WI38 (cell line): ENCODE data around the gene RAVER2.

Source experiments
- H3K4me3 ChIP-seq: 2 replicates; pipeline ENCODE4 v1.5.1; 2011; ENCODE audit warnings: low read depth, mild to moderate bottlenecking, control low read depth, low read length
- TF ChIP-seq, protein P1 (sequence below): IDR thresholded peaks from 2 replicates; pipeline ENCODE4 v1.5.1; 2012; ENCODE audit warnings: low read depth, mild to moderate bottlenecking, control low read depth, low read length

The RAVER2 gene

DNA sequence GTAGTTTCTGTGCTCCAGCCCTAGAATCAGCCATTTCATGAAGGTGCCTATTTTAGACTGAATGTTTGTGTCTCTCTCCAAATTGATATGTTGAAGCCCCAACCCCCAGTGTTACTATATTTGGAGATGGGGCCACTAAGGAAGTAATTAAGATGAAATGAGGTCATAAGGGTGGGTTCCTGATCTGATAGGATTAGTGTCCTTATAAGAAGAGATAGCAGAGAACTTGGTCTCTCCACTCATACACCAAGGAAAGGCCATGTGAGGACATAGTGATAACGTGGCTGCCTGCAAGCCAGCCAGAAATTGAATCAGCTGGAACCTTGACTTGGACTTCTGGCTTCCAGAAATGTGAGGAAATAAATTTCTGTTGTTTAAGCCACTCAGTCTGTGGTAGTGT is 12.3 kb downstream of the RAVER2 start:
- no peak overlapping the region for H3K4me3 ChIP-seq
- TF ChIP-seq, protein P1, sequence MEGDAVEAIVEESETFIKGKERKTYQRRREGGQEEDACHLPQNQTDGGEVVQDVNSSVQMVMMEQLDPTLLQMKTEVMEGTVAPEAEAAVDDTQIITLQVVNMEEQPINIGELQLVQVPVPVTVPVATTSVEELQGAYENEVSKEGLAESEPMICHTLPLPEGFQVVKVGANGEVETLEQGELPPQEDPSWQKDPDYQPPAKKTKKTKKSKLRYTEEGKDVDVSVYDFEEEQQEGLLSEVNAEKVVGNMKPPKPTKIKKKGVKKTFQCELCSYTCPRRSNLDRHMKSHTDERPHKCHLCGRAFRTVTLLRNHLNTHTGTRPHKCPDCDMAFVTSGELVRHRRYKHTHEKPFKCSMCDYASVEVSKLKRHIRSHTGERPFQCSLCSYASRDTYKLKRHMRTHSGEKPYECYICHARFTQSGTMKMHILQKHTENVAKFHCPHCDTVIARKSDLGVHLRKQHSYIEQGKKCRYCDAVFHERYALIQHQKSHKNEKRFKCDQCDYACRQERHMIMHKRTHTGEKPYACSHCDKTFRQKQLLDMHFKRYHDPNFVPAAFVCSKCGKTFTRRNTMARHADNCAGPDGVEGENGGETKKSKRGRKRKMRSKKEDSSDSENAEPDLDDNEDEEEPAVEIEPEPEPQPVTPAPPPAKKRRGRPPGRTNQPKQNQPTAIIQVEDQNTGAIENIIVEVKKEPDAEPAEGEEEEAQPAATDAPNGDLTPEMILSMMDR, result no peak

GRCh38 chr1:64758233-64758632 is 13.4 kb downstream of the RAVER2 start:
- TF ChIP-seq, protein P1, result no peak
- no peak overlapping the region for H3K4me3 ChIP-seq

DNA sequence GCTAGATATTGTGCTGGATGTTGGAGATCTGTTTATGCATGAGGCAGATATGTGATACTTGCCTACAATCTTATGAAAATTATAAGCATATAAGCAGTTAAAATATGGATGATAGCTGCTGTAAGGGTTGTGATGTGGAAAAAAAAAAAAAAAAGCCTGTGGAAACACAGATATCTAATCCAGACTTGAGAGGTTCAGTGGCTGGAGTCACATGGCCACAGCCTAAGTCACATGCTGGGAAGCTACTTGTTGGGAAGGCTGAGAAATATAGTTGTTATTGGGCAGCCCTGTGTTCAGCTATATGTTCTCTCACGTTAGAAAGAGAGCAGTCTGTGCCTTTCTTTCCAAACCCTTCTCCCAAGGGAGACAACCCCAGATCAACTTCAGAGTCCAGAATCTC is 15.1 kb downstream of the RAVER2 start:
- no peak overlapping the region for H3K4me3 ChIP-seq
- TF ChIP-seq, protein P1, result no peak

- no peak overlapping the region for H3K4me3 ChIP-seq
- TF ChIP-seq, protein P1, result no peak
These were observed 20.1 kb downstream of the RAVER2 start for GRCh38 chr1:64765012-64765411.

GRCh38 chr1:64765826-64766225 is 21.0 kb downstream of the RAVER2 start:
- TF ChIP-seq, protein P1, result no peak
- H3K4me3 ChIP-seq, result no peak overlapping the region

GRCh38 chr1:64766429-64766828 is 21.6 kb downstream of the RAVER2 start:
- TF ChIP-seq, protein P1, result no peak
- no peak overlapping the region for H3K4me3 ChIP-seq

DNA sequence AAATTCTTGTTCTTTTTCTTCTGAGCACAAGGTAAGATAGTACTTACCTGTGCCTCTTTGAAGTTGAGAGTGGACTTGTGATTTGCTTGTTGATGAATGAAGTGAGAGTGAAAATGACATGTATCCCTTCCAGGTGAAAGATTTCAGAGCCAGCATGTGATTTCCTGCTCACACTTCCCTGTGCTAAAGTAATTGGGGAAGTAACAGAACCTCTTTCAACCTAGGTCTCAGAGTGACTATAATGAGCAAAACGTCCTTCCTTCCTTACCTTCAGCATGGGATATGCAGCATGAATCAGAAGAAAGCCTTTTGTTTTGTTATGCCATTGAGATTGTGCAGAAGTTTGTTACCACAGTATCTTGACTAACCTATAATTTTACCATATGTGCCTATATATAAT is 24.6 kb downstream of the RAVER2 start:
- no peak overlapping the region for H3K4me3 ChIP-seq
- TF ChIP-seq, protein P1, result no peak
